GM21360 (cell line): ENCODE data around the gene LRRC4C.
"Not testable (repeated sequence)": the region's sequence is repeated elsewhere in the genome, so short reads cannot be mapped to it uniquely, and the experiment has no call there.

Experiments used
- ATAC-seq: cut with Tn5 transposase; IDR thresholded peaks from one replicate; pipeline ENCODE4 v1.9.1; 2021; ENCODE audit warnings: mild to moderate bottlenecking, moderate library complexity; ENCODE audit not compliant: unreplicated experiment

LRRC4C gene

DNA sequence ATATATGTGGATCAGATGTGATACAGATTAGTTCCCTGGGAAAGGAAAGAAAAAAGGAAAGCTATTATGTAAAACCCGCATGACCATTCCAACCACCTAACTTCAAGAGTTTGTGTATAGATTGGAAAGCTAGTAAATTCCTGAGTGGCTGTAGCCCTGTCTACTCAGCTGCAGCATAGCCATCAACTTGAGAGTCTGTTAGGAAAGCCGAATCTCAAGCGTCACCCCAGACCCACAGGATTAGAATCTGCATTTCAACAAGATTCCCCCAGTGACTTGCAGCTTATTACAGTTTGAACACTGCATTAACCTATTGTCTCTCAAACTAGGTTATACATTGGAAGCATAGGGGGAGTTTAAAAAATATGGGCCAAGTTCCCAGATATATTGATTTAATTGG is 921.7 kb downstream of the LRRC4C start:
- no peak for ATAC-seq

DNA sequence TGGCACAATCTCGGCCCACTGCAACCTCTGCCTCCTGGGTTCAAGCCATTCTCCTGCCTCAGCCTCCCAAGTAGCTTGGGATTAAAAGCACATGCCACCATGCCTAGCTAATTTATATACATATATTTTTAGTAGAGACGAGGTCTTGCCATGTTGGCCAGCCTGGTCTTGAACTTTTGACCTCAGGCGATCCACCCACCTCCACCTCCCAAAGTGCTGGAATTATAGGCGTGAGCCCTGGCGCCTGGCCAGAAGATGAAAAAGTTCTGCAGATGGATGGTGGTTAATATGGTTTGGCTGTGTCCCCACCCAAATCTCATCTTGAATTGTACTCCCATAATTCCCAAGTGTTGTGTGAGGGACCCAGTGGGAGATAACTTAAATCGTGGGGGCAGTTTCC is 937.4 kb downstream of the LRRC4C start:
- not testable (repeated sequence) for ATAC-seq

DNA sequence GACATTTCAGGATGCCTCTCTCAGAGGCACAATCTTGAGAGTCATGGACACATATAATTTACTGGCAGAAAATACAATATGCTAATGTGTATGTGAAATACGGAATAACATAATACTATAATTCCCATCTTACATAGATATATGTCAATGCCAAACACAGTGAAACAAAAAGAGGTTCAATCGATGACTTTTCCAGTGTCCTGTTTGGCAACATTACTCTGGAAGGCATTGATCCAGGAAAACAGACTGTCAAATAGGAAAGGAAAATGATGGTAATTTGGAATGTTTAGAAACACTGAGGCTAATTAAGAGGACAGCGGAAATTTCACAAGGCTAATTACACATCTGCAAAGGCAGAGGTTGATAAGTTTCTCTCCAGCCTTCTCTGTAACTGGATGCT is 942.3 kb downstream of the LRRC4C start:
- no peak for ATAC-seq

DNA sequence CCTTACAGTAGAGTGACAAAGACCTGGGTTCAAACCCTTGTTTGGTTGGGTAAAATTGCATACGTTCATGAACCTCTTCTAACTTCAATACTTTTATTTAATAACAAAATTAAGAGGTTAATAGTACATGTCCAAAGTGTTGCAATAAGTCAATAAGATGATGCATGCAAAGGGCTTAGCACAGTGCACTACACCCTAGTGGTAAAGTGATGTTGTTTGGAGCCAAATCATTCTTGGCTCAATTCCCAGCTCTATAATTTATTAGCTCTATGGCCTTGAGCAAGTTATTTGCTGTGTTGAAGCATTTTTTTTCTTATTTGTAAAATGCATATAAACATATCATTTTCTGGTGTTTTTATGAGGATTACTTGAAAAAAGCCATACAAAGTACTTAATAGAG is 945.3 kb downstream of the LRRC4C start:
- ATAC-seq, result no peak

DNA sequence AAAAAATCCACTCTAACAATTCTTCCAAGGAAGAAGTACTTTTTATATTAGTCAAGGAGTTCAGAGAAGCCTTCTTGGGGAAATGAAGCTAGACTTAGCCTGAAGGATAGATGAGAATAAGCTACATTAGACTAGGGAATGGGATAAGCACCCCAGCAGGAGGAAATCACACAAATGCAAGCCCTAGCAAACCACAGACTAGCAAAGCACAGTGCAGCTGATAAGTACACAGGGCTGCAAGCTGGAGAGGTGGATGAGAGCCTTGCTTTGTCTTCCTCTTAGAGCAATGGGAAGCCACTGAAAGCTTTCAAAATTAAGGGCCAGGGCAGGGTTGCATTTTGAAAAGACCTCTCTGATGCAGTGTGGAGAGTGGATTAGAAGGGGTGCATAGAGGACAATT is 946.2 kb downstream of the LRRC4C start:
- no peak for ATAC-seq

DNA sequence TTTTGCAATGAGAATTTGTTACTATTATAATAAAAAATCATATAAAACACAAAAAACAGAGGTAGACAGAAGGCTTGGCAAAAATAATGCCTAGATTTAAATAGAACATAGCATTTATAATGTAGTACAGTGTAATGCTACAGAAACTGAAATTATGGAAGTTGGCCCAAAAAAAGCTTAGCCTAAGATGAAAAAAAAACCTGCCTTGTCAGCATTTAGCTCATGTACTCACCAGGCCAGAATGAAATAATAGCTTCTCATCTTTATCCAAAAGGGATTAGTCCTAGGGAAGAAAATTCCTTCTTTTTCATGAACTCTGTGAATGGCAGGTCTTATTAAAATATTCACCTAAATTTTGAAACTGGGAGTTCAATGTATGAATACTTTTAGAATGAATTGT is 951.1 kb downstream of the LRRC4C start:
- ATAC-seq, result no peak

DNA sequence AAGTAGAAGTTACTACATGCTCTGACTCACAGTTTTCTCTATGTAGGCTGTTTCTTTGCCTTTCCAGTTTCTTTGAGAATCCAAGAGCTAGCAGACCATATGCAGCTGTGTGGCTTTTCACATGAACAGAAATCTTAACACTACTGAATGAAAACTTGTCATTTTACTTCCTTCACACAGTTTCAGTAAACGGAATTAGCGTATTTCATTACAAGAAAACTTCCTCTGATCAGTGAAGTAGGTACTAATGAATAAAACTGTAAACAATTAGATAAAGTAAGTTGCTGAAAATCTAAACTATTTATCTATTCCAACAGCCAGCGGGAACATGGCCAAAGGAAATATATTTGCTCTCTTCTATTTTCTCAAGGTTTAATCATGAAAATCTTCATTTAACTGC is 953.2 kb downstream of the LRRC4C start:
- ATAC-seq, result no peak

DNA sequence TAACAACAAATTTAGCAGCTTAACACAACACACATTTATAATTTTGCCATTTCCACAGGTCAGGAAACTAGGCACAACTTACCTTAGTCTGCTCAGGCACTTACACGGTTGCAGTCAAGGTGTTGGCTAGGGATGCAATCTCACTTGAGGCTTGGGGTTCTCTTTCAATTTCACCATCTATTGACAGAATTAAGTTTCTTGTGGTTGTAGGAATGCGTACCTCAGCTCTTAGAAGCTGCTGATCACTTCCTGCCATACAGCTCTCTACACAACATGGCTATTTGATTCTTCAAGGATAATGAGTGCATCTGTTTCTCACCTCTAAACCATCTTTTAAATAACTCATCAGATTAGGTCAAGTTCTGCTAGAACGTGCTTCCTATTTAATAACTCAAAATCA is 968.1 kb downstream of the LRRC4C start:
- no peak for ATAC-seq

DNA sequence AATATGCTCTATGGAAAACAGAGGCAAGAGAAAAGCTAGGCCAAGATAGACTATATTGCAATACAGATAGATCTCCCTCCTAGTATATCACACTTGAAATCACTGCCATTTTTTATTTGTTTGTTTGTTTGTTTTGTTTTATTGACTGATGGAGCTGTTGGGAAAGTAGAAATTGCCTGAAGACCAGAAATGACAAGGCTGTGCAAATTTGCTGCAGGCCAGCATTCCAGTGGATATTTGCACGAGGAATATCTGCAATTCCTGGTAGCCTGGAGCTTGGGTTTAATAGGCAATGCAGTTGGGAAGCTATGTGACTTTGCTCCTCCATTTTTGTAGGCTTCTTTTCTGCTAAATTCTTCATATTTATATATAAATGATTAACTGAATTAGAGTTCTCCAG is 991.7 kb downstream of the LRRC4C start:
- ATAC-seq, result no peak

DNA sequence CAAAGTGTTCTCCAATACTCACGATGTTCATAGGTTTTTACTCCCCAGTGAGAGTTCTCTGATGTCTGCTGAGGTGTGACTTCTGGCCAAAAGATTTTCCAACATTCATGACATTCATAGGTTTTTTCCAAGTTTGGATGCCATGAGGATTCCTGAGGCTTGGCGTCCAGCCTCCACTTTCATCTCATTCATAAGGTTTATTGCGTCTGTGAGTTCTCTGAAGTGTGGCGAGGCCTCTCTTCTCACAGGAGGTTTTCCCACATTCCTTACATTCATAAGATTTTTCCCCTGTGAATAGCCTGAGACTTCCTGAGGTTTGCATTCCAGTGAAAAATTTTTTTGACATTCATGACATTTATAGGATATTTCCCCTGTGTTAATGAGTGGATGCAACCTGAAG is 1014.1 kb downstream of the LRRC4C start:
- no peak for ATAC-seq

DNA sequence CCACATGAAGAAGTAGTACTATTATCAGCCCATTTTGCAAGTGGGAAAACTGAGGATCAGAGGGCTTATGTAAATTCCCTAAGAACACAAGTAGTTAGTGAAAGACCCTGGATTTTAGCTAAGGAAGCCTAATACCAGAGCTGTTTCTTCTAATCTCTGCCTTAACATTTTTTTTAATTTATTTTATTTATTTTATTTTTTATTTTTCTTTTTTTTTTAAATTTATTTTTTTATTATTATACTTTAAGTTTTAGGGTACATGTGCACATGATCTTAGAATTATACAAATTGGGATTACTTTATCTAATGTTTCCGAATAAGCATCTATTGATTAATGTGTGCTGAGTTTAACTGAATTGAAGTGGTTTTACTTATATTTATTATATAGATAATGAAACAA is 1015.3 kb downstream of the LRRC4C start:
- ATAC-seq, result no peak

DNA sequence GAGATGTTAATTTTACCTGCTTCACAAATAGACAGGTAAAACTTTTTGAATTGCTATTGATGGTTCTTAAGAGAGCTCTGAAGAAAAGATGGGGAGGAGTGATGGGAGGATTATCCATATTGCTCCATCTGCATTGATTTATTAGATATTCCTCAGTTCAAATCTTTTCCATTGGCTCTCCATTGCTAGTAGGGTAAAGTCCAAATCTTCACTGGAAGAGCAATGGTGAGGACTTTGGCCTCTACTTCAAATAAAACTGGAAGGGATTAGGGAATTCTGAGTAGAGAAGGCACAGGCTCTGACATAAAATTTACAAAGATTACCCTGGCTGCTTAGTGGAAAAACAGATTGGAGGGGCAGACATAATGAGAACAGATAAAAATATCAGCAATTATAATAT is 1024.1 kb downstream of the LRRC4C start:
- ATAC-seq, result no peak

DNA sequence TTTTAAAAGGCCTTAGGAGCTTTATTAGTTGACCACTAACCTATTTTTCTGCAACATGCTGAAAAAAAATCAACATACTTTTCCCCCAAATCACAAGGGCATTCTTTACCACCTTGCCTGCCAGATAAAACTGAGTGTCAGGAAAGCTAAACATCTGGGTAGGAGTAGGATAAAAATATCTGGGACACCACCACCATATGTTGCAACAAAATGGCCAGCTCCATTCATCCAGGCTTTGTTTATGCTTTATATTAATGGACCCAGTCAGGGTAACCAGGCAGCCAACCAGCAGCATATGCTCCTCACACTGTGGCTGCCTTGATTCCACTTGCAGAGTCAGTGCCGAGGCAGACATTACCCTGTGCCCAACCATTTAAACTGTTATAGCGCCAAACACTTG is 1024.5 kb downstream of the LRRC4C start:
- ATAC-seq, result no peak

DNA sequence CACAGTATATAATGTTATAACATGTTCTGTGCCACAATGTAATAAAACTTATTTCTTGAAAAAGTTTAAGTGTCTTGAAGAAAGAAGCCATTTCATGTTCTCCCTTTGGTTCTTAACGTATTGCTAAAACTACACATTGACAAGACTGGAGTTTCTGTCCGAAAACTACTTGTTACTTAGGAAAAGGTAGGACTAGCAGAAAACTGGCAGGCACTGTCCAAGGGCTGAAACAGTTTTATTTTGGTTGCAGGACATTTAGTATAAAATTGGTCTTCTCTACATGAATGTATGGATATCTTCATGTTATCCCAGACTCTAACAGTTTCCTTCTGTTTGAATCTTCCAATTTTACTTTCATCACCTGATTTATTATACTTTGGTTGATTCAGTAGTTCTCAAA is 1027.1 kb downstream of the LRRC4C start:
- ATAC-seq, result no peak

DNA sequence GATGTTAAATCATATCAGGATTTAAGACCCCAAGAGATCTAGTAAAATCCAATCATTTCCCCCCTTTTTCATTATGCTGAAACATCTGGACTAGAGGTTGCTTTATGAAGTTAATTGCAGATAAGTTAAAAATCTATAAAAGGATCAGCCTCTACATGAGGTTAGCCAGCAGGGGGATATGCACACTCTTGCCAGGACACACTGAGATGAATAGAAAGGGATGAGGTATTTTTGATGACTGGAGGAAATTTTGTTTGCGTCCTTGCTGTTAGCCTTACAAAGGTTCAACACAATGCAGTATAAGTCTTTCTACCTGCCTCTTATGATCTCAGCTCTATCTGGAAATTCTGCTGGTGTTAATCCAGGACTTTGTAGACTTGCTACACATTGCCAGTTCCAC is 1034.3 kb downstream of the LRRC4C start:
- ATAC-seq, result no peak

DNA sequence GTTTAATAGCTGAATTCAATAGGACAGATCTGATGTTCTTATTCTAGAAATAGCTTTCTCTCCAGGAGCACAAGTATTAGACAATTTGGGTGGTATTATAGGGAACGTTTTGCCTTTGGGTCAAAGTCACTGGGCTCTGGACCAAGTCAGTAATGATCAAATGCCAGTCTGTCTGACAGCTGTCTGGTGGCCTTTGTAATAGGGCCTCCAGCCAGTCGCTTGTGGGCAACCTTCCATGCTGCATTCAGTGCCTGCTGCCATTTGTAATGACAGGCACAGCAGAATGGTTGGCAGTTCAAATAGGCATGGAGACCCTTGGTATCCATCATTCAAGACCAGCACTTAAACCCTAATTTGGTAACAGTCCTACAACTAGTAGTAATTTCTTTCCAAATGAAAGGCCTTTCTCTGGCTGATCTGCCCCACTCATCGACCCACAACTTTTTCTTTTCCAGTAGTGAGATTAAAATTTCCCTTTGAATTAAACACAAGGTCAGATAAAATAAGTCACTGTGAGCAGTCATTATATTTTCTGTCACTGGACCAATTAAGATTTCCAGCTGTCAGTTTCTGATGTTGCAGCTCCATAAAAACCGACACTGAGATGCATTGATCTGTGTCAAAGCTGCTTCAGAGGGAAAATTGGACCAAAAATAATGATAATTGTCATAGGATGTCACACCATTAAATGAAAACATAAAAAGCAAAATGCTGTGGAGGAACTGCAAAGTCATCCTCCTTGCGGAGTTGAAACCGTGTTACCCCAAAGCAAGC is 1038.1 kb downstream of the LRRC4C start:
- no peak for ATAC-seq

DNA sequence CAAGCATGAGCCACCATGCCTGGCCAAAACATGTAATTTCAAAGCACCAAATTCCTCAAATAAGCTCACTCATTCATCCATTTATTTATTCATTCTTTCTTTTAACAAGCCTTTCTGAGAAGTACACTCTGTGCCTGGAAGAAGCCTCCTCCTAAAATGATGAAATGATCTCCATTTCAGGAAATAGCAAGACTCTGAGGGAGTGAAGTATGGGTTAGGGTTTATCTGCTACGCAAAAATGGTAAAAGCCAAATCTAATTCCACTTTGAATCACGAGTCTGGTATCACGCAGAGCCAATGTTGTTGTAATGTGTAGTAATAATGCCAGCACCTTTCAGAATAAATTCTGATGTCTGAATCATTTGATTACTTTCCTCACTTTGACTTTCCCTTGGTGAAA is 1041.8 kb downstream of the LRRC4C start:
- no peak for ATAC-seq

DNA sequence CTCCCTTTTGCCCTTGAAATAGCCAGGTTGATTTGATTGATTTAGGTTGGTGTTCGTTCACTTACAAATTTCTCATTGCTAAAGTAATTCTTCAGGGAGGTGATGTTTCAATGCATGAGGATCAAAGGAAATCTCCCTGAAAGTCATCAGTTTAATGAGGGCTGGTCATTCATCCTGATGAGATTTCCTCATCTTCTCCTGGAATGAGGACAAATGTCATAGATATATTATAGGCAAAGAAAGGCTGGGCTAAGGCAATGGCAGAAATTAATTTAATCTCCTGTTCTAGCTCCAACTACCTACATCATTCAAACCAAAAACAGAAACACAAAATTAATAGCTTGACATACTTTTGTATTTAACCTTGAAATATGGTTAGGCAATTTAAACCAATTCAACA is 1052.1 kb downstream of the LRRC4C start:
- no peak for ATAC-seq

DNA sequence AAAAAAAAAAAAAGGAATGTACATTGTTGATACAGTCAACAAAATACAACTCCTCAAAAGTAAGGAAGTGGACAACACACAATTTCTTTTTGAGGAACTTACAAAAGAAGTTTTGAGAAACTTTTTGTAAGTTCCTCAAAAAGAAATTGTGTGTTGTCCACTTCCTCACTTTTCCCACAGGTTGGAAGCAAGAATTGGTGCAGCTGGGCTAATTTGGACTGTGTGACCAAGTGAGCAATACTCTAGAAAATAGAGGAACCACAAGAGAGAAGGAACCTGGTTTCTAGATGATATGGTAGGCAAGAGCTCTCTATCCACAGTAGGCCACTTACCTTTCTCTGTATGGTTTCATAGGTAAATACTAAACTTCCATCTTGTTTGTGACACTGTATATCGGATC is 1053.8 kb downstream of the LRRC4C start:
- ATAC-seq, result no peak

DNA sequence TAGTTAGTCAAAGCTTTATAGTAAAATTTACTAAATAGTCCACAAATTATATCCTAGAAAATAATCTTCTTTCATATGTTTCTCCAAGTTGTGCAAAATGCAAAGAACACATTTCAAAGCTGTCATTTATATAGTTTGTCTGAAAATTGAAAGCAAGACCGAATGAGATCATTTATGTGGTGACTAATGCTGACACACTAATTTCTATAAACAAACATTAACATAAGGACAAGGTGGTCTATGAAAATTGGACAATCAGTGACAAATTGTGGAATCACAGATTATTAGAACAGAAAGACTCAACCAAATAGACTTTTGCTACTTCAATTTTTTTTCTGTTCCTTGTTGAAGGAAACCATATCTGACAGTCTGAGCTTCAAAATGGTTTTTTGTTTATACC is 1056.1 kb downstream of the LRRC4C start:
- no peak for ATAC-seq

DNA sequence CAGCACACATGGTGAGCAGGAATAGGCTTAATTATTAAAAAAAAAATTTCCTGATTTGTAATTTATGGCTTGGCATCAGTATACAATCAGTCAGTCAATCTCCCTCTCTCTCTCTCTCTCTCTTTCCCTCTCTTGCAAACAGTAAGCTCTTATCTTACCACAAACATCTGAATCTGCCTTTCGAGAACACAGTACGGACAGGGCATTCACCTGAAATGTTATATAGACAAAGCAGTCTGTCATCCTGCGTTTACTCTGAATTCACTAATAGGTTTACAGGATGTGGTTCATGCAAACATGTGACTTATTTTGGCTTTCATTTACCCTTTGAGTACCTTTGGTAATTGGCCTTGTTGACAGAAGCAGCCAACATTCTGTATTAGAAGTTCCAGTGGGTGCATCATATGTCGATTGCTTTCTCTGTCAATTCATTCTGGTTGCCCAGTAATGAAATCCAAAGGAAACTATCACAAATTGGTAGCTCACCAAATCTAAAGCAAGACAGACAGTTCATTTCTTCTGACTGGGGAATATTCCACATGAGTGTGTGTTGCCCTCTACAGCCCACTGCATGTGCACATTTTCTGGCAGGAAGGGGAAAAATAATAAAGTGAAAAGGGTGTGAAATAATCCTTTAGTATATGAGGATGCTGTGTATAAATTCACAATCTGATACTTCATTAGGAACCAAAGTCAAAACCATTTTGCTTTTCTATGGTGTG is 1058.2 kb downstream of the LRRC4C start:
- no peak for ATAC-seq

DNA sequence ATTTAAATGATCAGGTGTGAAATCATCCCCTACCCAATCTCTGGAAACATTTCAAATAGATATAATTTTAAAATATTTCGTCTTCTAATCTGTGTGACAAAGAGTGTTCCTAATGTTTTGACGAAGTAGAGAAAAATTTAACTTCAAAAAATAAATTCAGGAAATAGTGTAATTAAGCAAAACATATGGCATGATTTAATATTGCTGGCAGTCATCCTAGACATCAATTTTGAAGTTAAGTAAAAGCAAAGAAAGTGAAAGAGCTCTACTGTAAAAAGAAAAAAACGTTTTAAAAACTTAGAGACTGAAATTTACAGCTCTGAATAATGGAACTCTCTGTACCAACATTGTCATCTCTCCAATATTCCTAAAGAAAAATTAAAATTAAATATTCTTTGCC is 1062.3 kb downstream of the LRRC4C start:
- no peak for ATAC-seq

DNA sequence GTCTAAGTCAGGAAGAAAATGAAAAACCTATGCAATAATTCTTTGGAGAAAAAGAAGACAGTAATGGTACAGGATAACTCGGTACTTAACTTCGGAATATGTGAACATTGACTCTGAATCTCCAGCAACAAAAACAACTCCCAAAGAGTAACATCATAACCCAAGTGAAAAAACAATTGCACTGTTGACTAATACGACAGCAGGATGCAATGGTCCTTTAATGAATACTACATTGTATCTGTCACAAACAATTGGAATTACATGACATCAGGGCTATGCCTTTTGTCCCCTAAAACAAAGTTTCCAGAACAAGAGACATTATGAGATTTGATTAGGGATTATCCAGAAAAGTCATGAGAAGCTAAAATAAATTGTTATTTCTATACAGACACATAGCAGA is 1065.9 kb downstream of the LRRC4C start:
- no peak for ATAC-seq
